B cell (primary cell): Measurements from ENCODE around the gene CHRM1. TPM values are rescaled to one million over a fixed set of nuclear protein-coding genes. Genes with fewer than 3 reads are reported as not detected.
"Not testable (repeated sequence)": the region's sequence is repeated elsewhere in the genome, so short reads cannot be mapped to it uniquely, and the experiment has no call there.

ENCODE experiments used
- ATAC-seq: fragments of 200-7000 bp; cut with Tn5 transposase; one replicate; pipeline ENCODE4 v1.10.0; 2021; ENCODE audit warnings: low read depth, mild to moderate bottlenecking, moderate number of reproducible peaks, moderate library complexity
- CTCF ChIA-PET: fragments of 350-600 bp; sonication (Branson Sonifier 250); formaldehyde crosslinking; loops from one replicate; lab custom pipeline; 2021; ENCODE audit warnings: antibody characterized with exemption, inconsistent platforms; lab: Charles Lee
- POLR2A ChIA-PET: fragments of 350-600 bp; sonication (Branson Sonifier 250); formaldehyde crosslinking; loops from one replicate; lab custom pipeline; 2021; ENCODE audit warnings: antibody characterized with exemption; lab: Charles Lee
- DNase-seq: peaks from one replicate; pipeline ENCODE4 v3.0.0; 2013
- H2AFZ ChIP-seq: 2 replicates; pipeline ENCODE4 v1.6.1; 2012; ENCODE audit warnings: mild to moderate bottlenecking, low read depth, low read length; ENCODE audit not compliant: insufficient read depth, poor library complexity, severe bottlenecking
- H3K27ac ChIP-seq, 2 donors: 1 replicate in 1 of 2; 2 replicates in 1 of 2; pipeline ENCODE4 v1.5.1; 2012 to 2013; ENCODE audit warnings: low read length in 2 of 2, mild to moderate bottlenecking in 2 of 2, moderate library complexity in 1 of 2
- H3K27me3 ChIP-seq, 4 experiments: fragments of 200-600 bp in 1 of 4; sonication (generic) in 1 of 4; replicated peaks in 1 of 4; 1 replicate in 2 of 4; 2 replicates in 2 of 4; pipeline versions ENCODE4 v1.6.1 to v1.7.0; 2013 to 2016; ENCODE audit warnings: low read length in 3 of 4, mild to moderate bottlenecking in 2 of 4, mixed read lengths in 1 of 4, moderate library complexity in 1 of 4; ENCODE audit not compliant: insufficient read depth in 4 of 4, control insufficient read depth in 3 of 4; ENCODE audit errors: control extremely low read depth in 1 of 4
- H3K36me3 ChIP-seq, 2 experiments: replicated peaks in 1 of 2; 1 replicate in 1 of 2; 2 replicates in 1 of 2; pipeline versions ENCODE4 v1.6.1 to v1.7.1; 2013; ENCODE audit warnings: low read length in 1 of 2; ENCODE audit not compliant: insufficient read depth in 2 of 2, control insufficient read depth in 1 of 2; ENCODE audit errors: control extremely low read depth in 1 of 2, extremely low read depth in 1 of 2
- H3K4me1 ChIP-seq, 2 donors: fragments of 200-600 bp in 1 of 2; sonication (generic) in 1 of 2; 1 replicate in 1 of 2; 2 replicates in 1 of 2; pipeline versions ENCODE4 v1.5.1 to v1.6.1; 2013 to 2017; ENCODE audit warnings: low read length in 2 of 2; ENCODE audit not compliant: control insufficient read depth in 2 of 2, insufficient read depth in 2 of 2
- H3K4me2 ChIP-seq: replicated peaks from 2 replicates; pipeline ENCODE3; 2012; ENCODE audit warnings: mild to moderate bottlenecking, low read depth, low read length; ENCODE audit not compliant: poor library complexity, severe bottlenecking
- H3K4me3 ChIP-seq, 5 experiments: fragments of 200-600 bp in 1 of 5; sonication (generic) in 1 of 5; 1 replicate in 3 of 5; 2 replicates in 2 of 5; pipeline versions ENCODE4 v1.5.1 to v1.7.0; 2011 to 2016; ENCODE audit warnings: low read length in 4 of 5, mild to moderate bottlenecking in 4 of 5, low read depth in 2 of 5, control low read depth in 1 of 5, moderate library complexity in 1 of 5; ENCODE audit not compliant: insufficient read depth in 1 of 5; ENCODE audit errors: control extremely low read depth in 1 of 5, extremely low read depth in 1 of 5
- H3K79me2 ChIP-seq: fragments of 200-600 bp; sonication (generic); one replicate; pipeline ENCODE4 v1.6.0; 2016; ENCODE audit warnings: low read length; ENCODE audit not compliant: control insufficient read depth, insufficient read depth
- H3K9ac ChIP-seq: fragments of 200-600 bp; sonication (generic); 2 replicates; pipeline ENCODE4 v1.6.1; 2017; ENCODE audit warnings: mild to moderate bottlenecking, low read length, moderate library complexity
- H3K9me3 ChIP-seq, 3 donors: one replicate each; pipeline versions ENCODE4 v1.6.1 to v1.7.1; 2013; ENCODE audit warnings: low read length in 2 of 3; ENCODE audit not compliant: control insufficient read depth in 2 of 3, insufficient read depth in 1 of 3; ENCODE audit errors: control extremely low read depth in 1 of 3
- H4K20me1 ChIP-seq: 2 replicates; pipeline ENCODE4 v1.6.0; 2012; ENCODE audit warnings: mild to moderate bottlenecking, low read length; ENCODE audit not compliant: insufficient read depth, control insufficient read depth, poor library complexity, severe bottlenecking
- H3K27ac Mint-ChIP-seq: one replicate; pipeline ENCODE4 v1.8.0; 2021; ENCODE audit warnings: mixed read lengths
- H3K27me3 Mint-ChIP-seq: one replicate; pipeline ENCODE4 v1.8.0; 2021; ENCODE audit warnings: mixed read lengths
- H3K4me1 Mint-ChIP-seq: one replicate; pipeline ENCODE4 v1.8.0; 2021; ENCODE audit warnings: mixed read lengths
- H3K4me3 Mint-ChIP-seq: one replicate; pipeline ENCODE4 v1.8.0; 2021; ENCODE audit warnings: mixed read lengths
- H3K9me3 Mint-ChIP-seq: one replicate; pipeline ENCODE4 v1.8.0; 2022; ENCODE audit warnings: mixed read lengths; ENCODE audit not compliant: insufficient read depth
- EZH2 ChIP-seq: IDR thresholded peaks from 2 replicates; pipeline ENCODE4 v1.6.1; 2012; ENCODE audit warnings: borderline replicate concordance, low read depth, mild to moderate bottlenecking, moderate library complexity, low read length; ENCODE audit not compliant: insufficient read depth, poor library complexity, severe bottlenecking
- WGBS: methylation state at CpG from one replicate; pipeline ENCODE4 v1.1.5; 2013; ENCODE audit warnings: missing lambda C conversion rate; ENCODE audit not compliant: insufficient coverage; 5-methylcytosine and 5-hydroxymethylcytosine counted together
- intact Hi-C: fragments of 100-400 bp; cut with micrococcal nuclease; formaldehyde crosslinking; loops from one replicate; pipeline ENCODE4 v1.10.0; 2022
- polyA plus RNA-seq: library from polyadenylated mRNA; depleted of rRNA; stranded (reverse); fragments of >200 nt; gene quantifications from 2 replicates; pipeline ENCODE4 v1.2.3, GENCODE V29; 2012
- total RNA-seq, 2 donors: library from RNA; stranded (reverse); fragments of 120-200 nt in 1 of 2; gene quantifications; 1 replicate in 1 of 2; 2 replicates in 1 of 2; pipeline versions ENCODE4 v1.2.3 to v1.2.4, GENCODE V29; 2013 to 2022
- TF ChIP-seq, protein P1 (sequence below): fragments of 200-600 bp; IDR thresholded peaks from one replicate; pipeline ENCODE4 v1.8.0; 2022; ENCODE audit warnings: antibody characterized with exemption, mild to moderate bottlenecking

CHRM1 gene
- total and polyA plus RNA-seq, 2 donors (not counting 1 experiment from before 2014, with no cell fraction given) = not detected

DNA sequence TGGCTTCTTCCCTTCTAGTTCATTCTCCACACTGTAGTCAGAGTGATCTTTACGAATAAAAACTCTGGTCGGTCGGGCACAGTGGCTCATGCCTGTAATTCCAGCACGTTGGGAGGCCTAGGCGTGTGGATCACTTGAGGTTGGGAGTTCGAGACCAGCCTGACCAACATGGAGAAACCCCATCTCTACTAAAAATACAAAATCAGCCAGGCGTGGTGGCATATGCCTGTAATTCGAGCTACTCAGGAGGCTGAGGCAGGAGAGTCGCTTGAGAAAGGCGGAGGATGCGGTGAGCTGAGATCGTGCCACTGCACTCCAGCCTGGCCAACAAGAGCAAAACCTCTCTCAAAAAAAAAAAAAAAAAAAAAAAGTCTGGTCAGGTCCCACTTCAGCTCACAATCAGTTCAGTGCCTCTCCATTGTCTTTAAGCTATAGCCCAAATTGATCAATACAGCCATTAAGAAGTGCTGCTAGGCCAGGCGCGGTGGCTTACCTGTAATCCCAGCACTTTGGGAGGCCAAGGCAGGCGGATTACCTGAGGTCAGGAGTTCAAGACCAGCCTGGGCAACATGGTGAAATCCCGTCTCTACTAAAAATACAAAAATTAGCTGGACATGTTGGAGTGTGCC, 59.5 kb downstream of the CHRM1 start:
- 100% methylated on average over 6 of the region's 16 CpGs for WGBS
- CTCF ChIA-PET = interaction anchor here (0.6 to 8.0 kb wide), 25 partner anchors 9 to 467 kb away, joined by 3 to 101 read pairs (median 3); partner anchors contain the start of genes BSCL2, NXF1, POLR2G and SLC3A2
- H3K9ac ChIP-seq, DNase-seq, H4K20me1 ChIP-seq, H3K27me3 Mint-ChIP-seq, H2AFZ ChIP-seq, H3K27ac ChIP-seq, H3K36me3 ChIP-seq, H3K9me3 Mint-ChIP-seq, H3K4me3 ChIP-seq, H3K4me3 Mint-ChIP-seq, H3K27ac Mint-ChIP-seq, H3K9me3 ChIP-seq, ATAC-seq, H3K27me3 ChIP-seq, H3K4me2 ChIP-seq: not testable (repeated sequence)
- intact Hi-C loops = loop anchor here (1.0 to 5.0 kb wide), 10 partner anchors 20 to 437 kb away; partner anchors contain the start of genes EEF1G, HNRNPUL2, NXF1 and TMEM223
- Histone ChIP-seq H3K4me1 (peaks cover 0 to 18% of the 10 kb centered on the region in 2 donors), H3K79me2 (peaks cover 19% of the 10 kb centered on the region)
- H3K4me1 Mint-ChIP-seq = peaks cover 13% of the 10 kb centered on the region
- POLR2A ChIA-PET = interaction anchor here (0.7 to 2.0 kb wide), 5 partner anchors 21 to 1176 kb away, joined by 3 to 7 read pairs (median 5); no protein-coding TSS in a partner anchor

DNA sequence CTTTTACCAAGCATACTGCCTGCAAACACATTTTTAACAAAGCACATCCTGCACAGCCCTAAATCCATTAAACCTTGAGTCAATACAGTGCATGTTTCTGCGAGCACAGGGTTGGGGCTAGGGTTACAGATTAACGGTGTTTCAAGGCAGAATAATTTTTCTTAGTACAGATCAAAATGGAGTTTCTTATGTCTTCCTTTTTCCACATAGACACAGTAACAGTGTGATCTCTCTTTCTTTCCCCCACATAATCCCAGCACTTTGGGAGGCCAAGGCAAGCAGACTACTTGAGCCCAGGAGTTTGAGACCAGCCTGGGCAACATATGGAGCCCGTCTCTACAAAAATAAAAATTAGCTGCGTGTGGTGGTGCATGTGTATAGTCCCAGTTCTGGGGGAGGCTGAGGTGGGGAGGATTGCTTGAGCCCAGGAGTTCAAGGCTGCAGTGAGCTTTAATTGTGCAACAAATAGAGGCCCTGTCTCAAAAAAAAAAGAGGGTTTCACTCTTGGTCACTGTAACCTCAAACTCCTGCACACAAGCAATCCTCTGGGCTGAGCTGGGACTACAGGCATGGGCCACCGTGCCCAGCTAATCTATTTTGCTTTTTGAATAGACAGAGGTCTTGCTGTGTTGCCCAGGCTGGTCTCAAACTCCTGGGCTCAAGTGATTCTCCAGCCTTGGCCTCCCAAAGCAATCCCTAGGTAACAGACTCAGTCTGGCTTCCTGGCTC, 60.2 kb downstream of the CHRM1 start:
- no peaks in the 10 kb centered on the region for H3K27me3 Mint-ChIP-seq
- Histone ChIP-seq H4K20me1 (no peaks in the 10 kb centered on the region), H3K27ac (no peak overlapping the region), H3K9ac (no peak overlapping the region), H3K4me1 (peaks cover 4 to 24% of the 10 kb centered on the region in 2 donors), H3K4me3 (no peak overlapping the region), H3K79me2 (peaks cover 26% of the 10 kb centered on the region), H2AFZ (no peak overlapping the region), H3K36me3 (no peaks in the 10 kb centered on the region), H3K4me2 (no peak overlapping the region), H3K27me3 (no peaks in the 10 kb centered on the region), H3K9me3 (no peaks in the 10 kb centered on the region)
- H3K9me3 Mint-ChIP-seq = no peaks in the 10 kb centered on the region
- ChIA-PET POLR2A (interaction anchor here (0.7 to 2.0 kb wide), 4 partner anchors 57 to 1117 kb away, joined by 3 to 7 read pairs (median 4); partner anchors contain the start of genes C11orf98 and CSKMT), CTCF (interaction anchor here (0.6 to 8.0 kb wide), 14 partner anchors 11 to 300 kb away, joined by 3 to 101 read pairs (median 4); partner anchors contain the start of genes BSCL2, NXF1, SLC3A2 and STX5)
- no peak overlapping the region for H3K4me3 Mint-ChIP-seq
- no peak for TF ChIP-seq EZH2
- TF ChIP-seq, protein P1, sequence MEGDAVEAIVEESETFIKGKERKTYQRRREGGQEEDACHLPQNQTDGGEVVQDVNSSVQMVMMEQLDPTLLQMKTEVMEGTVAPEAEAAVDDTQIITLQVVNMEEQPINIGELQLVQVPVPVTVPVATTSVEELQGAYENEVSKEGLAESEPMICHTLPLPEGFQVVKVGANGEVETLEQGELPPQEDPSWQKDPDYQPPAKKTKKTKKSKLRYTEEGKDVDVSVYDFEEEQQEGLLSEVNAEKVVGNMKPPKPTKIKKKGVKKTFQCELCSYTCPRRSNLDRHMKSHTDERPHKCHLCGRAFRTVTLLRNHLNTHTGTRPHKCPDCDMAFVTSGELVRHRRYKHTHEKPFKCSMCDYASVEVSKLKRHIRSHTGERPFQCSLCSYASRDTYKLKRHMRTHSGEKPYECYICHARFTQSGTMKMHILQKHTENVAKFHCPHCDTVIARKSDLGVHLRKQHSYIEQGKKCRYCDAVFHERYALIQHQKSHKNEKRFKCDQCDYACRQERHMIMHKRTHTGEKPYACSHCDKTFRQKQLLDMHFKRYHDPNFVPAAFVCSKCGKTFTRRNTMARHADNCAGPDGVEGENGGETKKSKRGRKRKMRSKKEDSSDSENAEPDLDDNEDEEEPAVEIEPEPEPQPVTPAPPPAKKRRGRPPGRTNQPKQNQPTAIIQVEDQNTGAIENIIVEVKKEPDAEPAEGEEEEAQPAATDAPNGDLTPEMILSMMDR = no peak
- DNase-seq = no peak
- no peak overlapping the region for H3K27ac Mint-ChIP-seq
- peaks cover 19% of the 10 kb centered on the region for H3K4me1 Mint-ChIP-seq
- intact Hi-C loops = loop anchor here (5.0 kb wide), 1 partner anchor 269 kb away; the partner anchor contains the start of gene TUT1
- 80% methylated on average over 3 of the region's 5 CpGs for WGBS
- no peak for ATAC-seq

DNA sequence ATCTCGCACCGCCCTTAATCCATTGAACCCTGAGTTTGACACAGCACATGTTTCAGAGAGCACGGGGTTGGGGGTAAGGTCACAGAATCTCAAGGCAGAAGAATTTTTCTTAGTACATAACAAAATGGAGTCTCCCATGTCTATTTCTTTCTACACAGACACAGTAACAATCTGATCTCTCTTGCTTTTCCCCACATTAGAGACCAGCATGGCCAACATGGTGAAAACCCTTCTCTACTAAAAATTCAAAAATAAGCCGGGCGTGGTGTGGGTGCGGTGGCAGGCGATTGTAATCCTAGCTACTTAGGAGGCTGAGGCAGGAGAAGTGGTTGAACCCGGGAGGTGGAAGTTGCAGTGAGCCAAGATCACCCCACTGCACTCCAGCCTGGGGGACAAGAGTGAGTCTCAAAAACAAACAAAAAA, 61.9 kb downstream of the CHRM1 start:
- POLR2A ChIA-PET, H3K27me3 Mint-ChIP-seq, H3K27ac ChIP-seq, H3K4me3 Mint-ChIP-seq, H3K9me3 ChIP-seq, H3K9ac ChIP-seq, H3K9me3 Mint-ChIP-seq, ATAC-seq, H3K27ac Mint-ChIP-seq, DNase-seq, H3K4me2 ChIP-seq, H3K27me3 ChIP-seq, H2AFZ ChIP-seq, H3K36me3 ChIP-seq, H3K4me3 ChIP-seq: not testable (repeated sequence)
- CTCF ChIA-PET = interaction anchor here (0.5 kb wide), 1 partner anchor 63 kb away, joined by 3 read pairs; no protein-coding TSS in a partner anchor
- H4K20me1 ChIP-seq = peaks cover 13% of the 10 kb centered on the region
- WGBS = no CpG with 5 or more reads among the region's 8 CpGs
- peaks cover 14 to 33% of the 10 kb centered on the region in 2 donors for H3K4me1 ChIP-seq
- peaks cover 41% of the 10 kb centered on the region for H3K79me2 ChIP-seq
- H3K4me1 Mint-ChIP-seq = peaks cover 34% of the 10 kb centered on the region
- intact Hi-C loops = loop anchor here (5.0 kb wide), 1 partner anchor 152 kb away; the partner anchor contains the start of genes BSCL2 and GNG3
